PC-3 (cell line): ENCODE data around the gene PLEKHM2. TPM values are rescaled to one million over a fixed set of nuclear protein-coding genes. Genes with fewer than 3 reads are reported as not detected.

ENCODE experiments used
- ATAC-seq: fragments of 200-7000 bp; cut with Tn5 transposase; 2 replicates; pipeline ENCODE4 v1.9.1; 2020; ENCODE audit warnings: mild to moderate bottlenecking, moderate library complexity
- BruUV-seq: library from RNA; stranded (reverse); fragments of 400-500 nt; replicated peaks from 2 replicates; lab custom pipeline; 2021; lab: Mats Ljungman, UMichigan
- CTCF ChIA-PET: fragments of 300-600 bp; sonication (Branson Sonifier 250); formaldehyde crosslinking; loops from one replicate; lab custom pipeline; 2022; ENCODE audit warnings: antibody characterized with exemption; lab: Charles Lee
- POLR2A ChIA-PET: fragments of 300-600 bp; sonication (Branson Sonifier 250); formaldehyde crosslinking; loops from one replicate; lab custom pipeline; 2022; ENCODE audit warnings: antibody characterized with exemption; ENCODE audit not compliant: unreplicated experiment; lab: Charles Lee
- DNase-seq: peaks from one replicate; pipeline ENCODE4 v3.0.0-alpha.2; 2015
- H2AFZ ChIP-seq: fragments of 300-600 bp; sonication (generic); 2 replicates; pipeline ENCODE4 v1.6.0; 2016; ENCODE audit warnings: antibody characterized with exemption, low read length
- H3F3A ChIP-seq: fragments of 300-600 bp; sonication (generic); one replicate; pipeline ENCODE4 v1.6.0; 2017; ENCODE audit warnings: antibody characterized with exemption, low read length, control low read depth, mild to moderate bottlenecking; ENCODE audit not compliant: unreplicated experiment
- H3K27ac ChIP-seq: fragments of 300-600 bp; sonication (generic); 2 replicates; pipeline ENCODE4 v1.5.1; 2016; ENCODE audit warnings: mild to moderate bottlenecking, low read length
- H3K27me3 ChIP-seq: fragments of 300-600 bp; sonication (generic); 2 replicates; pipeline ENCODE4 v1.6.1; 2016; ENCODE audit warnings: low read length, mixed read lengths
- H3K36me3 ChIP-seq: fragments of 300-600 bp; sonication (generic); 2 replicates; pipeline ENCODE4 v1.6.1; 2016; ENCODE audit warnings: low read depth, mixed run types, low read length, mixed read lengths
- H3K4me1 ChIP-seq: fragments of 300-600 bp; sonication (generic); 2 replicates; pipeline ENCODE4 v1.5.1; 2016; ENCODE audit warnings: low read length; ENCODE audit not compliant: insufficient read depth
- H3K4me2 ChIP-seq: fragments of 300-600 bp; sonication (generic); 2 replicates; pipeline ENCODE4 v1.6.0; 2016; ENCODE audit warnings: low read length
- H3K4me3 ChIP-seq: fragments of 300-600 bp; sonication (generic); 2 replicates; pipeline ENCODE4 v1.5.1; 2016; ENCODE audit warnings: mild to moderate bottlenecking, low read length, mixed read lengths
- H3K79me2 ChIP-seq: fragments of 300-600 bp; sonication (generic); 2 replicates; pipeline ENCODE4 v1.6.1; 2017; ENCODE audit warnings: low read length, mixed read lengths
- H3K9ac ChIP-seq: fragments of 300-600 bp; sonication (generic); 2 replicates; pipeline ENCODE4 v1.6.0; 2016; ENCODE audit warnings: mild to moderate bottlenecking, low read length
- H3K9me2 ChIP-seq: fragments of 300-600 bp; sonication (generic); replicated peaks from 2 replicates; pipeline ENCODE4 v1.6.1; 2016; ENCODE audit warnings: mixed run types, low read length, mixed read lengths
- H3K9me3 ChIP-seq: fragments of 300-600 bp; sonication (generic); 2 replicates; pipeline ENCODE4 v1.6.1; 2016; ENCODE audit warnings: low read length, mixed read lengths
- H4K20me1 ChIP-seq: fragments of 300-600 bp; sonication (generic); 2 replicates; pipeline ENCODE4 v1.6.1; 2016; ENCODE audit warnings: low read length, mixed read lengths
- CTCF ChIP-seq: fragments of 300-600 bp; sonication (generic); conservative IDR thresholded peaks from 2 replicates; pipeline ENCODE4 v1.5.1; 2017; ENCODE audit warnings: antibody characterized with exemption, low read depth, mild to moderate bottlenecking, low read length
- EZH2 ChIP-seq: fragments of 300-600 bp; sonication (generic); IDR thresholded peaks from one replicate; pipeline ENCODE4 v1.6.1; 2017; ENCODE audit warnings: antibody characterized with exemption, mild to moderate bottlenecking, low read length; ENCODE audit not compliant: unreplicated experiment
- EZH2phosphoT487 ChIP-seq: fragments of 300-600 bp; sonication (generic); IDR thresholded peaks from 2 replicates; pipeline ENCODE4 v1.6.1; 2018; ENCODE audit warnings: mild to moderate bottlenecking, antibody characterized with exemption, low read length, borderline replicate concordance
- intact Hi-C: fragments of 100-400 bp; cut with micrococcal nuclease; formaldehyde crosslinking; loops from 2 replicates; pipeline ENCODE4 v1.9.0; 2023
- total RNA-seq: library from RNA; depleted of rRNA; stranded (reverse); fragments of >200 nt; gene quantifications from 2 replicates; pipeline ENCODE4 v1.2.3, GENCODE V29; 2014

PLEKHM2 gene
- total RNA-seq, 1 experiment from 2014 or later, result 31.3 TPM

- Histone ChIP-seq H3K4me3 (no peak overlapping the region), H3K79me2 (0 out of 2 replicates have a peak, but pooled peaks cover 4% of the 10 kb centered on the region), H3K9me2 (no peaks in the 10 kb centered on the region), H3K36me3 (peaks cover 9% of the 10 kb centered on the region; the same call in 1 of the 2 replicates), H3K9ac (no peak overlapping the region), H3K27me3 (no peaks in the 10 kb centered on the region), H3K9me3 (no peaks in the 10 kb centered on the region), H3F3A (no peaks in the 10 kb centered on the region), H4K20me1 (no peaks in the 10 kb centered on the region), H3K4me2 (no peak overlapping the region), H2AFZ (no peak overlapping the region), H3K27ac (no peak overlapping the region), H3K4me1 (no peaks in the 10 kb centered on the region)
- no TSS peak for BruUV-seq
- no peak for TF ChIP-seq EZH2phosphoT487
- no peak for TF ChIP-seq CTCF
- TF ChIP-seq EZH2, result no peak
- no peak for DNase-seq
- ChIA-PET POLR2A (no interaction called here), CTCF (no interaction called here)
- ATAC-seq, result no peak
- intact Hi-C loops, result no loop called here
Observed at GRCh38 chr1:15717418-15718125, 33.5 kb downstream of the PLEKHM2 start.

- Histone ChIP-seq H3K27me3 (no peaks in the 10 kb centered on the region), H3K9ac (no peak overlapping the region), H3K79me2 (0 out of 2 replicates have a peak, but pooled peaks cover 4% of the 10 kb centered on the region), H2AFZ (no peak overlapping the region), H3K27ac (no peak overlapping the region), H3K9me3 (no peaks in the 10 kb centered on the region), H3K4me3 (no peak overlapping the region), H4K20me1 (no peaks in the 10 kb centered on the region), H3K9me2 (no peaks in the 10 kb centered on the region), H3K4me1 (no peaks in the 10 kb centered on the region), H3K36me3 (peaks cover 9% of the 10 kb centered on the region; the same call in 1 of the 2 replicates), H3F3A (no peaks in the 10 kb centered on the region), H3K4me2 (no peak overlapping the region)
- intact Hi-C loops, result no loop called here
- no peak for TF ChIP-seq EZH2
- ChIA-PET POLR2A (no interaction called here), CTCF (no interaction called here)
- DNase-seq (no peak), ATAC-seq (no peak)
- no TSS peak for BruUV-seq
Observed at GRCh38 chr1:15718199-15718601, 34.1 kb downstream of the PLEKHM2 start.

GRCh38 chr1:15719381-15720120 is 35.4 kb downstream of the PLEKHM2 start:
- no peak overlapping the region for H3K9ac ChIP-seq
- DNase-seq (no peak), ATAC-seq (no peak)
- H3F3A ChIP-seq, result no peaks in the 10 kb centered on the region
- H3K4me3 ChIP-seq, result no peak overlapping the region
- no peak overlapping the region for H2AFZ ChIP-seq
- ChIA-PET POLR2A (no interaction called here), CTCF (interaction anchor here (0.6 kb wide), 1 partner anchor 123 kb away, joined by 9 read pairs; no protein-coding TSS in a partner anchor)
- H4K20me1 ChIP-seq, result no peaks in the 10 kb centered on the region
- no peak overlapping the region for H3K4me2 ChIP-seq
- no peak for TF ChIP-seq EZH2phosphoT487
- TF ChIP-seq CTCF, result no peak
- TF ChIP-seq EZH2, result no peak
- H3K36me3 ChIP-seq, result peaks cover 9% of the 10 kb centered on the region; the same call in 1 of the 2 replicates
- no peaks in the 10 kb centered on the region for H3K9me3 ChIP-seq
- no peak overlapping the region for H3K27ac ChIP-seq
- intact Hi-C loops, result no loop called here
- H3K9me2 ChIP-seq, result no peaks in the 10 kb centered on the region
- H3K27me3 ChIP-seq, result no peaks in the 10 kb centered on the region
- H3K4me1 ChIP-seq, result no peaks in the 10 kb centered on the region
- 0 out of 2 replicates have a peak, but pooled peaks cover 2% of the 10 kb centered on the region for H3K79me2 ChIP-seq
- no TSS peak for BruUV-seq
